Stimulated activated CD8-positive, alpha-beta memory T cell treated with anti-CD3 and anti-CD28 coated beads, Interleukin-12 subunit alpha, Interleukin-12 subunit beta, amount 100 ng/mL, for 24 hours (primary cell): Measurements from ENCODE around the gene MYO18A.

ENCODE experiments used
- DNase-seq: peaks from one replicate; pipeline ENCODE4 v3.0.0-alpha.2; 2020; ENCODE audit errors: extremely low read depth

The MYO18A gene

DNA sequence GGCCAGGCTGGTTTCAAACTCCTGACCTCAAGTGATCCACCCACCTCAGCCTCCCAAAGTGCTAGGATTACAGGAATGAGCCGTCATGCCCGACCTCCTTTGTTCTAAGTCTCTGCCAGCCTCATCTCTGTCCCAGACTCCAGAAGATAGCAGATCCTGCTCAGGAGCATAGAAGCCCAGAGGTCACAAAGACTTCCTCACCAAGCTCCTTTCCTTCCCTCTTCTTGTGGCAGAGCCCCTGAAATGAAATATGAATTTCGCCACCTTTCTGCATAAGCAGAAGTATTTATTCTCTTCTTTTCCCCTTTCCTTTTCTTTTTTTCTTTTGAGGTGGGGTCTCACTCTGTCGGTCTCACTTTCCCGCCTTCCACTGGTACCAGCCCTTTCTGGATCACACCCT, 148.7 kb downstream of the MYO18A start:
- no peak for DNase-seq

DNA sequence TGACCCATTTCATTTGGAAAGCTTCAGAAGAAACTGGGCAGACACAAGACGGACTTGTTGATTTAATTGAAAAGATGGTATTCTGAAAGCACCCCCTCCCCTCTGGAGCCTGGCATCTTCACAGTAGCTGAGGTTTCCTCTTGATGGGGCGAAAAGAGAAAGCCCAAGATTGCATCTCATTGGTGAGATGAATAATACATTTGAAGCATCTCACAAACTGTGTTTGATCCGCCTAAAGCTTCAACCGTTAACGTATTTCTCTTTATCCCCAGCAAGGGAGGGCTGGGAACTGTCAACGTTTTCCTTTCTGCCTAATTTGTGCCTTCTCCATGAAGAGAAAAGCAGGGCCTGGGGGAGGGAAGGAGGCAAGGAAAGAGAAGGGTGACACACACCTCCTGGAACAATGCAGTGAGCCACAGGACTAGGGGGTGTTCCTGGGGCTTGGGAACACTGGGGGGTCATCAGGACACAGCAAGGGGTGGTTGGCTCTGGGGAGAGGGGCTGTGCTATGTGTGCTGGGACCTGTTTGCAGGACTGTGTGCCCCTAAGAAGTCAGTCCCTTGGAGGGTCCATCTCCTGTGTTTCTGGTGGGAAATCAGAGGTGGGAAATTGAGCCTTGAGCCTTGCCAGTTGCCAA, 155.8 kb downstream of the MYO18A start:
- DNase-seq: no peak

DNA sequence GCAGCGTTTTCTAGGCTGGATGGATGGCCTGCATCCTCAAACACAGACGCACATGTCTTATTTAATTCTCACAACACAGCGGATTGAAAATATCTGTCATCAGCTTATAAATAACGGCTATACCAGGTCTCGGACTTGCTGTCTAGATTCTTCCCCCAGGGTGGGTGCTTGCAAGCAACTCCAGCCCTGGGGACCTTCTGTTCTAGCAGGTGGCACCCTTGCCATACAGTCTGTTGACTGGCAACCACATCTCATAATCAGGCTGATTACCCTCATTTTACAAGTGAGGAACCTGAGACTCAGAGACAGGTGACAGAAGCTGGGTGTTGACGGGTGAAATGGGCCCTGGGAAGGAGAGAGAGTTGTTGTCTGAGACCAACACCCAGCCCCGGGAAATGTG, 158.1 kb downstream of the MYO18A start:
- no peak for DNase-seq

DNA sequence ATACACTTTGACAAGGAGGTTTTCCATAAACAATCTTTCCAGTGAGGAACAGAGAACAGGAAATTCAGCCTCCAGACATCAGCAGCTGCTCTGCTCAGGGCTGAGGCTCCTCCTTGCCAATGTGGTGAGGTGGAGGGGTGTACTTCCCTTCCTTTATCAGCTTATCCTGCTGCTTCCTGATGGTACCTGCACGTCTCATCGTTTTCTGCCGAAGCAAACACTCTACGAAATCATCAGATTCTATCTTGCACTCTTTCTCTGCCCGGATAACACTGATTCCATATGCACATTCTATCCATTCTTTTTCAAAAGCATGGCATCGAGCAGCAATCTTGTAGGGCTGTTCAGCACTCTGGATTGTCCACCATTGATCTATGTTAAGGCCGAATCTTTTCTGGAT, 159.0 kb downstream of the MYO18A start:
- DNase-seq: no peak
